GM12878 (cell line): Measurements from ENCODE around the gene PPP1R26. TPM values are rescaled to one million over a fixed set of nuclear protein-coding genes. Genes with fewer than 3 reads are reported as not detected.

ENCODE experiments used
- ATAC-seq: fragments of 200-7000 bp; cut with Tn5 transposase; 3 replicates; pipeline ENCODE4 v1.9.1; 2020; ENCODE audit warnings: mild to moderate bottlenecking, moderate library complexity
- BruUV-seq: library from RNA; stranded (reverse); fragments of 400-500 nt; replicated peaks from 2 replicates; lab custom pipeline; 2021; lab: Mats Ljungman, UMichigan
- CTCF ChIA-PET: fragments of 300-600 bp; sonication (Branson Sonifier 250); formaldehyde crosslinking; extraction: SDS; loops from one replicate; lab custom pipeline; 2021; ENCODE audit warnings: inconsistent platforms; lab: Yijun Ruan, JAX
- POLR2A ChIA-PET: fragments of 350-600 bp; formaldehyde crosslinking; extraction: SDS; loops from one replicate; lab custom pipeline; 2021; ENCODE audit warnings: inconsistent platforms; lab: Charles Lee
- RAD21 ChIA-PET: fragments of 300-600 bp; sonication (Branson Sonifier 250); formaldehyde crosslinking; loops from one replicate; lab custom pipeline; 2023; ENCODE audit warnings: antibody characterized with exemption; ENCODE audit not compliant: unreplicated experiment; lab: Charles Lee
- SMC1A ChIA-PET: fragments of 300-600 bp; sonication (Branson Sonifier 250); formaldehyde crosslinking; loops from one replicate; lab custom pipeline; 2023; ENCODE audit not compliant: unreplicated experiment, uncharacterized antibody; lab: Charles Lee
- DNase-seq: peaks from one replicate; pipeline ENCODE4 v3.0.0-alpha.2; 2011; ENCODE audit warnings: low read depth, low spot score
- FAIRE-seq: peaks from 3 replicates; lab custom pipeline; 2011; peaks lifted over from hg19 to GRCh38; lab: Jason Lieb, UNC
- H2AFZ ChIP-seq: 2 replicates; pipeline ENCODE4 v1.6.0; 2011; ENCODE audit warnings: low read depth, low read length, control low read depth; ENCODE audit not compliant: control insufficient read depth
- H3K27ac ChIP-seq: 2 replicates; pipeline ENCODE4 v1.5.1; 2011; ENCODE audit warnings: control low read depth; ENCODE audit not compliant: control insufficient read depth, insufficient read depth
- H3K27me3 ChIP-seq, 2 experiments: replicated peaks in 1 of 2; 2 replicates each; pipeline versions ENCODE4 v1.6.0 to v1.6.1; 2011; ENCODE audit warnings: low read length in 1 of 2; ENCODE audit not compliant: control insufficient read depth in 2 of 2, insufficient read depth in 2 of 2
- H3K36me3 ChIP-seq, 2 experiments: 2 replicates each; pipeline ENCODE4 v1.5.1; 2011; ENCODE audit warnings: low read length in 1 of 2; ENCODE audit not compliant: control insufficient read depth in 2 of 2, insufficient read depth in 2 of 2
- H3K4me1 ChIP-seq: 2 replicates; pipeline ENCODE4 v1.6.1; 2011; ENCODE audit warnings: mild to moderate bottlenecking, low read length, moderate library complexity, mixed read lengths; ENCODE audit not compliant: control insufficient read depth, insufficient read depth
- H3K4me2 ChIP-seq: 2 replicates; pipeline ENCODE4 v1.6.0; 2011; ENCODE audit warnings: control low read depth; ENCODE audit not compliant: control insufficient read depth, insufficient read depth
- H3K4me3 ChIP-seq: fragments of 200-600 bp; sonication (generic); 2 replicates; pipeline ENCODE4 v1.5.1; 2016
- H3K79me2 ChIP-seq: 2 replicates; pipeline ENCODE4 v1.6.0; 2011; ENCODE audit warnings: low read length; ENCODE audit not compliant: control insufficient read depth, insufficient read depth
- H3K9ac ChIP-seq: 2 replicates; pipeline ENCODE4 v1.8.0; 2011; ENCODE audit warnings: low read length, control low read depth, mixed read lengths; ENCODE audit not compliant: control insufficient read depth, insufficient read depth
- H3K9me3 ChIP-seq: replicated peaks from 3 replicates; pipeline ENCODE4 v1.5.1; 2011; ENCODE audit warnings: mild to moderate bottlenecking, low read length; ENCODE audit not compliant: control insufficient read depth, insufficient read depth
- H4K20me1 ChIP-seq: 2 replicates; pipeline ENCODE4 v1.6.0; 2011; ENCODE audit not compliant: control insufficient read depth, insufficient read depth
- ATF2 ChIP-seq: IDR thresholded peaks from 2 replicates; pipeline ENCODE4 v1.6.1; 2012; ENCODE audit warnings: low read length, inconsistent platforms
- BRCA1 ChIP-seq: IDR thresholded peaks from 2 replicates; pipeline ENCODE4 v1.6.1; 2011; ENCODE audit warnings: low read depth, low read length, improper control_type of control experiment
- ETV6 ChIP-seq, 2 experiments: fragments of 450-650 bp in 1 of 2; IDR thresholded peaks in 1 of 2; conservative IDR thresholded peaks in 1 of 2; 2 replicates each; pipeline ENCODE4 v1.6.1; 2014; ENCODE audit warnings: antibody characterized with exemption in 1 of 2, borderline replicate concordance in 1 of 2, low read depth in 1 of 2, mild to moderate bottlenecking in 1 of 2, moderate library complexity in 1 of 2
- FOXM1 ChIP-seq: IDR thresholded peaks from 2 replicates; pipeline ENCODE4 v1.6.1; 2012; ENCODE audit warnings: low read depth, mild to moderate bottlenecking, inconsistent platforms, low read length, moderate library complexity
- HCFC1 ChIP-seq: fragments of 150-350 bp; IDR thresholded peaks from 2 replicates; pipeline ENCODE4 v1.6.1; 2014; ENCODE audit warnings: low read length
- MTA3 ChIP-seq: IDR thresholded peaks from 2 replicates; pipeline ENCODE4 v1.6.1; 2012; ENCODE audit warnings: low read length, inconsistent platforms, borderline replicate concordance
- NFYA ChIP-seq: IDR thresholded peaks from 2 replicates; pipeline ENCODE4 v1.6.1; 2011; ENCODE audit warnings: low read depth, mild to moderate bottlenecking, low read length, improper control_type of control experiment, borderline replicate concordance
- NRF1 ChIP-seq: conservative IDR thresholded peaks from 2 replicates; pipeline ENCODE4 v1.6.1; 2011; ENCODE audit warnings: mild to moderate bottlenecking, low read depth, low read length, improper control_type of control experiment
- POLR2AphosphoS5 ChIP-seq: IDR thresholded peaks from 2 replicates; pipeline ENCODE4 v1.6.1; 2011; ENCODE audit warnings: mild to moderate bottlenecking, low read length, inconsistent platforms
- RB1 ChIP-seq: fragments of 450-650 bp; formaldehyde crosslinking; IDR thresholded peaks from 2 replicates; pipeline ENCODE4 v1.6.1; 2017; ENCODE audit warnings: mild to moderate bottlenecking, borderline replicate concordance
- TCF12 ChIP-seq: IDR thresholded peaks from 2 replicates; pipeline ENCODE4 v1.6.1; 2011; ENCODE audit warnings: low read depth, mild to moderate bottlenecking, low read length
- WGBS: methylation state at CpG from one replicate; pipeline ENCODE4 v1.1.6; 2016; ENCODE audit warnings: low lambda C conversion rate; ENCODE audit not compliant: insufficient replicate concordance, insufficient coverage; ENCODE audit errors: missing lambda C conversion rate; 5-methylcytosine and 5-hydroxymethylcytosine counted together
- in situ Hi-C: fragments of 300-500 bp; cut with MboI; formaldehyde crosslinking; loops from 9 replicates; pipeline ENCODE4 v1.14.3; 2018; ENCODE audit warnings: mixed read lengths
- intact Hi-C: fragments of 100-400 bp; cut with micrococcal nuclease; formaldehyde crosslinking; loops from one replicate; pipeline ENCODE4 v1.14.2; 2022; ENCODE audit not compliant: unreplicated experiment
- polyA plus RNA-seq, 11 experiments: library from polyadenylated mRNA; depleted of rRNA in 4 of 11; unstranded in 6 of 11; stranded (reverse) in 5 of 11; fragments of >200 nt; fragmentation: Nextera tagmentation in 4 of 11; fragmentation: Illumina TruSeq in 1 of 11; extraction: Ambion mirVana in 4 of 11; extraction: Trizol in 1 of 11; gene quantifications; 1 replicate in 1 of 11; 2 replicates in 10 of 11; pipeline versions ENCODE4 v1.2.1 to v1.2.3, GENCODE V29; 2011 to 2016; ENCODE audit warnings: inconsistent platforms in 2 of 11, missing spikeins in 2 of 11, low read depth in 1 of 11
- total RNA-seq, 4 experiments: library from RNA; depleted of rRNA in 3 of 4; stranded (reverse); fragments of >200 nt in 3 of 4; fragmentation: Illumina TruSeq in 1 of 4; extraction: Trizol in 1 of 4; gene quantifications; 2 replicates each; pipeline versions ENCODE4 v1.2.1 to v1.2.3, GENCODE V29; 2013 to 2021
- TF ChIP-seq, protein P1 (sequence below): IDR thresholded peaks from 2 replicates; pipeline ENCODE4 v1.6.1; 2012; ENCODE audit warnings: improper control_type of control experiment, low read depth, low read length; ENCODE audit not compliant: insufficient replicate concordance
- TF ChIP-seq, protein P2 (sequence below): fragments of 450-650 bp; formaldehyde crosslinking; IDR thresholded peaks from 2 replicates; pipeline ENCODE4 v1.4.0; 2020; ENCODE audit warnings: mild to moderate bottlenecking, moderate library complexity

Gene PPP1R26
- total and polyA plus RNA-seq, 10 of the 15 experiments (the other 5 are each of a cell fraction or from before 2014, with no cell fraction given) = 0.02 to 1.9 (median 0.18) TPM

DNA sequence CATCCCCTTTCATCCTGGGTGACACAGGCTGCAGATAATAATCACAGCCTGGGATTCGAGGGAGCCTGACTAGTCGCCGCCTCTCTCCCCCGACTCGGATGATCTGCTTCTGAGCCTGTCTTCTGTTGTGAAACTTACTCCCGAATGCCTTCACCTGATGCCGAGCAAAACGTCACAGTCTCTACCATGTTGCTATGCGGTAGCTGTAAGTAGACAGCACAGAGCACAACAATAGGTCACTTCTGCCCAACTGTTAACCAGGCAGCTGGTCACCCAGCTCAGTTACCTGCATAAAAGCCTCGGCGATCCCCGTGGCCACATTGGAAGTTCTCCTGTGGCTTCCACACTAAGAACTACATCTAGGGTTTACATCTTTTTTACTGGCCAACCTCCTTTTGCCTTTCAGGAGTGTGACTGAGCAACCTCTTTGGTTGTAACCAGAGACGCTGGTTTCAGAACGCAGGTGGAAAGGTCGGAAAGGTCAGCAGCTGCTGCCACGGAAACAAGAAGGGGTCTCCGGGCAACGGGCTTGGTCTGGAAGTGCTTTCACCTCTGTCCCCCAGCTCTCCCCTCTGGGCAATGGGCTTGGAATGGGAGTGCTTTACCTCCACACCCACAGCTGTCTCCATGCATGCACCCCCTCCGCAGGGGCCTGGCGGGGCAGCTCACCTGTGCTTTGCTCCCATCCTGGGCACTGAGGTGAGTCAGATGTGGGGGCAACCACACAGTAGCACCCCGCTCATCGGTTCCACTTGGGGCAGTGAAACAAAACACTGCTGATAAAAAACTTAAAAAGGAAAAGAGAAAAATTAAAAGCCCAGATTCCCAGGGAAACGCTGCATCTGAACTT, 7.6 kb upstream of the PPP1R26 start:
- intact Hi-C loops = no loop called here
- no peaks in the 10 kb centered on the region for H3K36me3 ChIP-seq
- no peak overlapping the region for H2AFZ ChIP-seq
- ChIA-PET CTCF (no interaction called here), SMC1A (no interaction called here), POLR2A (no interaction called here), RAD21 (no interaction called here)
- H3K9me3 ChIP-seq = no peaks in the 10 kb centered on the region
- H3K4me1 ChIP-seq = no peaks in the 10 kb centered on the region
- BruUV-seq = no TSS peak
- in situ Hi-C loops = no loop called here
- H3K27ac ChIP-seq = no peak overlapping the region
- H3K9ac ChIP-seq = no peak overlapping the region
- no peak overlapping the region for H3K4me2 ChIP-seq
- DNase-seq = no peak
- ATAC-seq = no peak
- no peaks in the 10 kb centered on the region for H3K79me2 ChIP-seq
- 0 out of 4 replicates have a peak, but pooled peaks cover 0 to 2% of the 10 kb centered on the region in 2 experiments for H3K27me3 ChIP-seq
- H4K20me1 ChIP-seq = no peaks in the 10 kb centered on the region
- 48% methylated on average over 23 of the region's 23 CpGs for WGBS
- no peak for FAIRE-seq
- no peak overlapping the region for H3K4me3 ChIP-seq
- TF ChIP-seq MTA3 (no peak), TCF12 (no peak), BRCA1 (no peak), FOXM1 (no peak), ATF2 (no peak), POLR2AphosphoS5 (no peak), NRF1 (no peak), ETV6 (conservative IDR thresholded peaks at IDR 0.05 in 1 of 2, IDR thresholded peaks at IDR 0.05 in 1 of 2; ENCODE audit: borderline replicate concordance in 1 of 2, low read depth in 1 of 2) (no peak), NFYA (no peak), RB1 (no peak), HCFC1 (no peak)
- TF ChIP-seq, protein P1, sequence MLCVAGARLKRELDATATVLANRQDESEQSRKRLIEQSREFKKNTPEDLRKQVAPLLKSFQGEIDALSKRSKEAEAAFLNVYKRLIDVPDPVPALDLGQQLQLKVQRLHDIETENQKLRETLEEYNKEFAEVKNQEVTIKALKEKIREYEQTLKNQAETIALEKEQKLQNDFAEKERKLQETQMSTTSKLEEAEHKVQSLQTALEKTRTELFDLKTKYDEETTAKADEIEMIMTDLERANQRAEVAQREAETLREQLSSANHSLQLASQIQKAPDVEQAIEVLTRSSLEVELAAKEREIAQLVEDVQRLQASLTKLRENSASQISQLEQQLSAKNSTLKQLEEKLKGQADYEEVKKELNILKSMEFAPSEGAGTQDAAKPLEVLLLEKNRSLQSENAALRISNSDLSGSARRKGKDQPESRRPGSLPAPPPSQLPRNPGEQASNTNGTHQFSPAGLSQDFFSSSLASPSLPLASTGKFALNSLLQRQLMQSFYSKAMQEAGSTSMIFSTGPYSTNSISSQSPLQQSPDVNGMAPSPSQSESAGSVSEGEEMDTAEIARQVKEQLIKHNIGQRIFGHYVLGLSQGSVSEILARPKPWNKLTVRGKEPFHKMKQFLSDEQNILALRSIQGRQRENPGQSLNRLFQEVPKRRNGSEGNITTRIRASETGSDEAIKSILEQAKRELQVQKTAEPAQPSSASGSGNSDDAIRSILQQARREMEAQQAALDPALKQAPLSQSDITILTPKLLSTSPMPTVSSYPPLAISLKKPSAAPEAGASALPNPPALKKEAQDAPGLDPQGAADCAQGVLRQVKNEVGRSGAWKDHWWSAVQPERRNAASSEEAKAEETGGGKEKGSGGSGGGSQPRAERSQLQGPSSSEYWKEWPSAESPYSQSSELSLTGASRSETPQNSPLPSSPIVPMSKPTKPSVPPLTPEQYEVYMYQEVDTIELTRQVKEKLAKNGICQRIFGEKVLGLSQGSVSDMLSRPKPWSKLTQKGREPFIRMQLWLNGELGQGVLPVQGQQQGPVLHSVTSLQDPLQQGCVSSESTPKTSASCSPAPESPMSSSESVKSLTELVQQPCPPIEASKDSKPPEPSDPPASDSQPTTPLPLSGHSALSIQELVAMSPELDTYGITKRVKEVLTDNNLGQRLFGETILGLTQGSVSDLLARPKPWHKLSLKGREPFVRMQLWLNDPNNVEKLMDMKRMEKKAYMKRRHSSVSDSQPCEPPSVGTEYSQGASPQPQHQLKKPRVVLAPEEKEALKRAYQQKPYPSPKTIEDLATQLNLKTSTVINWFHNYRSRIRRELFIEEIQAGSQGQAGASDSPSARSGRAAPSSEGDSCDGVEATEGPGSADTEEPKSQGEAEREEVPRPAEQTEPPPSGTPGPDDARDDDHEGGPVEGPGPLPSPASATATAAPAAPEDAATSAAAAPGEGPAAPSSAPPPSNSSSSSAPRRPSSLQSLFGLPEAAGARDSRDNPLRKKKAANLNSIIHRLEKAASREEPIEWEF = no peak
- TF ChIP-seq, protein P2, sequence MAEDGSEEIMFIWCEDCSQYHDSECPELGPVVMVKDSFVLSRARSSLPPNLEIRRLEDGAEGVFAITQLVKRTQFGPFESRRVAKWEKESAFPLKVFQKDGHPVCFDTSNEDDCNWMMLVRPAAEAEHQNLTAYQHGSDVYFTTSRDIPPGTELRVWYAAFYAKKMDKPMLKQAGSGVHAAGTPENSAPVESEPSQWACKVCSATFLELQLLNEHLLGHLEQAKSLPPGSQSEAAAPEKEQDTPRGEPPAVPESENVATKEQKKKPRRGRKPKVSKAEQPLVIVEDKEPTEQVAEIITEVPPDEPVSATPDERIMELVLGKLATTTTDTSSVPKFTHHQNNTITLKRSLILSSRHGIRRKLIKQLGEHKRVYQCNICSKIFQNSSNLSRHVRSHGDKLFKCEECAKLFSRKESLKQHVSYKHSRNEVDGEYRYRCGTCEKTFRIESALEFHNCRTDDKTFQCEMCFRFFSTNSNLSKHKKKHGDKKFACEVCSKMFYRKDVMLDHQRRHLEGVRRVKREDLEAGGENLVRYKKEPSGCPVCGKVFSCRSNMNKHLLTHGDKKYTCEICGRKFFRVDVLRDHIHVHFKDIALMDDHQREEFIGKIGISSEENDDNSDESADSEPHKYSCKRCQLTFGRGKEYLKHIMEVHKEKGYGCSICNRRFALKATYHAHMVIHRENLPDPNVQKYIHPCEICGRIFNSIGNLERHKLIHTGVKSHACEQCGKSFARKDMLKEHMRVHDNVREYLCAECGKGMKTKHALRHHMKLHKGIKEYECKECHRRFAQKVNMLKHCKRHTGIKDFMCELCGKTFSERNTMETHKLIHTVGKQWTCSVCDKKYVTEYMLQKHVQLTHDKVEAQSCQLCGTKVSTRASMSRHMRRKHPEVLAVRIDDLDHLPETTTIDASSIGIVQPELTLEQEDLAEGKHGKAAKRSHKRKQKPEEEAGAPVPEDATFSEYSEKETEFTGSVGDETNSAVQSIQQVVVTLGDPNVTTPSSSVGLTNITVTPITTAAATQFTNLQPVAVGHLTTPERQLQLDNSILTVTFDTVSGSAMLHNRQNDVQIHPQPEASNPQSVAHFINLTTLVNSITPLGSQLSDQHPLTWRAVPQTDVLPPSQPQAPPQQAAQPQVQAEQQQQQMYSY = no peak
